ENCODE results near the gene AGBL4. TPM values are rescaled to one million over a fixed set of nuclear protein-coding genes. Genes with fewer than 3 reads are reported as not detected.
"Not testable (repeated sequence)": the region's sequence is repeated elsewhere in the genome, so short reads cannot be mapped to it uniquely, and the experiment has no call there.

AGBL4 gene
- total RNA-seq, 1 donor from 2014 or later = under 0.01 TPM

DNA sequence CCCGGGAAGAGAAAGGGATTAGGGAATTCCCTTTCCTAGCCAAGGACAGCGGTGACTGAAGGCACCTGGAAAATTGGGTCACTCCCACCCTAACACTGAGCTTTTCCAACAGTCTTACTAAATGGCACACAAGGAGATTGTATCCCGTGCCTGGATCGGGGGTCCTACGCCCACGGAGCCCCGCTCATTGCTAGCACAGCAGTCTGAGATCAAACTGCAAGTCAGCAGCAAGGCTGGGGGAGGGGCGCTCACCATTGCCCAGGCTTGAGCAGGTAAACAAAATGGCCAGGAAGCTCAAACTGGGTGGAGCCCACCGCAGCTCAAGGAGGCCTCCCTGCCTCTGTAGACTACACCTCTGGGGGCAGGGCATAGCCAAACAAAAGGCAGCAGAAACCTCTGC lies 285.6 kb downstream of the AGBL4 start:
- not testable (repeated sequence) for H3K9ac ChIP-seq (ENCODE audit: low read depth in 1 of 3, low read length in 3 of 3); H3K4me1 ChIP-seq (ENCODE audit: control insufficient read depth in 3 of 3, insufficient read depth in 3 of 3, low read length in 3 of 3)

GRCh38 chr1:49728377-49728776 lies 295.4 kb downstream of the AGBL4 start:
- peaks cover 0 to 6% (median 3%) of the 10 kb centered on the region in 3 donors for H3K9me3 ChIP-seq (ENCODE audit: control insufficient read depth in 3 of 3, low read length in 3 of 3)
- no peak overlapping the region for H3K4me3 ChIP-seq (ENCODE audit: low read length in 3 of 3)
- no peaks in the 10 kb centered on the region for H3K36me3 ChIP-seq (ENCODE audit: control insufficient read depth in 3 of 3, insufficient read depth in 3 of 3, low read length in 3 of 3)
- no peak overlapping the region for H3K27ac ChIP-seq (ENCODE audit: low read depth, low read length)
- no peaks in the 10 kb centered on the region for H3K4me1 ChIP-seq (ENCODE audit: control insufficient read depth in 3 of 3, insufficient read depth in 3 of 3, low read length in 3 of 3)
- H3K9ac ChIP-seq (ENCODE audit: low read depth in 1 of 3, low read length in 3 of 3) = no peak overlapping the region
- no peaks in the 10 kb centered on the region for H3K27me3 ChIP-seq (ENCODE audit: control insufficient read depth in 3 of 3, insufficient read depth in 3 of 3, low read length in 3 of 3)

More for the DNA sequence above, 285.6 kb downstream of the AGBL4 start:
- H3K27me3 ChIP-seq (ENCODE audit: control insufficient read depth in 3 of 3, insufficient read depth in 3 of 3, low read length in 3 of 3); H3K36me3 ChIP-seq (ENCODE audit: control insufficient read depth in 3 of 3, insufficient read depth in 3 of 3, low read length in 3 of 3); H3K4me3 ChIP-seq (ENCODE audit: low read length in 3 of 3); H3K9me3 ChIP-seq (ENCODE audit: control insufficient read depth in 3 of 3, low read length in 3 of 3); H3K27ac ChIP-seq (ENCODE audit: low read depth, low read length): not testable (repeated sequence)

- peaks cover 0 to 4% (median 0%) of the 10 kb centered on the region in 3 donors for H3K9me3 ChIP-seq (ENCODE audit: control insufficient read depth in 3 of 3, low read length in 3 of 3)
- H3K36me3 ChIP-seq (ENCODE audit: control insufficient read depth in 3 of 3, insufficient read depth in 3 of 3, low read length in 3 of 3) = no peaks in the 10 kb centered on the region
- H3K4me3 ChIP-seq (ENCODE audit: low read length in 3 of 3) = no peak overlapping the region
- no peaks in the 10 kb centered on the region for H3K27me3 ChIP-seq (ENCODE audit: control insufficient read depth in 3 of 3, insufficient read depth in 3 of 3, low read length in 3 of 3)
- H3K27ac ChIP-seq (ENCODE audit: low read depth, low read length) = no peak overlapping the region
- no peaks in the 10 kb centered on the region for H3K4me1 ChIP-seq (ENCODE audit: control insufficient read depth in 3 of 3, insufficient read depth in 3 of 3, low read length in 3 of 3)
- no peak overlapping the region for H3K9ac ChIP-seq (ENCODE audit: low read depth in 1 of 3, low read length in 3 of 3)
These were observed 300.1 kb downstream of the AGBL4 start for GRCh38 chr1:49723662-49724061.

DNA sequence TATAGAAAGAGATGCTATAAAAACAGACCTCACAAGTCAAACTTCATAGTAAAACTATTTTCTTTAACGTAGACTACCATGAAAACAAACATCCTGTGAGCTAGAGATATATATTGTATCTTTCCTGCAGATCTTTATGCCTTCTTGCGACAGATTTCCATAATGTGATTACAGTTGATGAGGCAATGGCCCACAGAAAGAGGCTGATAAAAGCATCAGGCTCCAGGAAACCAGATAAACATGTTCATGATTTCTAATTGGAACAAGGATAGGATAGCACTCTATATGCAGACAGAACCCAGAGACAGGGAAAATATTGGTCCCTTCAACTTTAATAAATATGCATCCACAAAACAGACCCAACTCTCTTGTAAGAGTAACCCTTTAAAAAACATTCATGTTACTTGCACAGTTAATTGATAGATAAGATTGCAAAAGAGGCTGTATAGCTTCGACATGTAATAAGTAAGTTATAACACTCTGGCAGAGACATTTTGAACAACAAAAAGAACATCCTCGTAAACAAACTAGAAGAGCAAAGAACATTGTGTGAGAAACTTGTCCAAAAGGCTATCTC lies 329.4 kb downstream of the AGBL4 start:
- Histone ChIP-seq H3K36me3 (ENCODE audit: control insufficient read depth in 3 of 3, insufficient read depth in 3 of 3, low read length in 3 of 3) (no peaks in the 10 kb centered on the region), H3K27ac (ENCODE audit: low read depth, low read length) (no peak overlapping the region), H3K9ac (ENCODE audit: low read depth in 1 of 3, low read length in 3 of 3) (no peak overlapping the region), H3K27me3 (ENCODE audit: control insufficient read depth in 3 of 3, insufficient read depth in 3 of 3, low read length in 3 of 3) (no peaks in the 10 kb centered on the region), H3K4me3 (ENCODE audit: low read length in 3 of 3) (no peak overlapping the region), H3K4me1 (ENCODE audit: control insufficient read depth in 3 of 3, insufficient read depth in 3 of 3, low read length in 3 of 3) (no peaks in the 10 kb centered on the region), H3K9me3 (ENCODE audit: control insufficient read depth in 3 of 3, low read length in 3 of 3) (peaks cover 0 to 4% (median 0%) of the 10 kb centered on the region in 3 donors)

DNA sequence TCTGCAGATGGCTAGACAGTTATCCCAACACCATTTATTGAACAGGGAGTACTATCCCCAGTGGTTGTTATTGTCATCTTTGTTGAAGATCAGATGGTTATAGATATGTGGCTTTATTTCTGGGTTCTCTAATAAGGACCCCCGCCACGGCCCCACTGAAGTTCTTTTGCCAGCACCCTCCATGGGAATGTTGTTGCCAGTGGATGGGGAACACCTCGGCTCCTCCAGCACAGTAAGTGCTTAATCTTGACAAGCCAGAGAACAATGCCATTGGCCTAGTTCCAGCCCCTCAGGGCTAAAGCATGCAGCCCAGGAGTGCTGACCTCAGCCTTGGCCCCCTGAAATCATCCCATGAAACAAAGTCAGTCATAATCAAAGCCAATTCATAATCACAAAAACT lies 337.6 kb downstream of the AGBL4 start:
- Histone ChIP-seq H3K4me3 (ENCODE audit: low read length in 3 of 3) (no peak overlapping the region), H3K9ac (ENCODE audit: low read depth in 1 of 3, low read length in 3 of 3) (no peak overlapping the region), H3K27me3 (ENCODE audit: control insufficient read depth in 3 of 3, insufficient read depth in 3 of 3, low read length in 3 of 3) (no peaks in the 10 kb centered on the region), H3K27ac (ENCODE audit: low read depth, low read length) (no peak overlapping the region), H3K4me1 (ENCODE audit: control insufficient read depth in 3 of 3, insufficient read depth in 3 of 3, low read length in 3 of 3) (no peaks in the 10 kb centered on the region), H3K36me3 (ENCODE audit: control insufficient read depth in 3 of 3, insufficient read depth in 3 of 3, low read length in 3 of 3) (no peaks in the 10 kb centered on the region), H3K9me3 (ENCODE audit: control insufficient read depth in 3 of 3, low read length in 3 of 3) (peaks cover 0 to 4% (median 0%) of the 10 kb centered on the region in 3 donors)

GRCh38 chr1:49677706-49678105 lies 346.0 kb downstream of the AGBL4 start:
- H3K27me3 ChIP-seq (ENCODE audit: control insufficient read depth in 3 of 3, insufficient read depth in 3 of 3, low read length in 3 of 3) = no peaks in the 10 kb centered on the region
- H3K9ac ChIP-seq (ENCODE audit: low read depth in 1 of 3, low read length in 3 of 3) = no peak overlapping the region
- no peaks in the 10 kb centered on the region for H3K9me3 ChIP-seq (ENCODE audit: control insufficient read depth in 3 of 3, low read length in 3 of 3)
- no peaks in the 10 kb centered on the region for H3K4me1 ChIP-seq (ENCODE audit: control insufficient read depth in 3 of 3, insufficient read depth in 3 of 3, low read length in 3 of 3)
- no peaks in the 10 kb centered on the region for H3K36me3 ChIP-seq (ENCODE audit: control insufficient read depth in 3 of 3, insufficient read depth in 3 of 3, low read length in 3 of 3)
- H3K4me3 ChIP-seq (ENCODE audit: low read length in 3 of 3) = no peak overlapping the region
- no peak overlapping the region for H3K27ac ChIP-seq (ENCODE audit: low read depth, low read length)

DNA sequence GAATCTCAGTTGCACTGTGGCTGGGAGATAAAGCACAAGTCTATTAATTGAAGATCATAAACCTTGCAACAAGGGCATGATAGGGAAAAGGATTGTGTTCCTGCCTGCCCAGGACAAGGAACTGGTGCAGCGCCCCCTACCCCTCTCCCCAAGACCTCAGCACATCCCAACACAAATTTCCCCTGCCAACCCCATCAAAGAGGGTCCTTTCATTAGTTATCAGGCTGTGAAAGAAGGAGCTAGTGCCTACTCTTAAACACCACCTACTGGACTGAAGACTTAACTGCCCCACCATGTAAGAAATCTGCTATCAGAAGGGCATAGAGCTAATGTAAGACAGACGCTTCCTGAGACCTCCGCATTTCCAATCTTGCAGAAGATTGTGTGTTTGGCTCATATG lies 372.6 kb downstream of the AGBL4 start:
- H3K27me3 ChIP-seq (ENCODE audit: control insufficient read depth in 3 of 3, insufficient read depth in 3 of 3, low read length in 3 of 3) = no peaks in the 10 kb centered on the region
- H3K4me1 ChIP-seq (ENCODE audit: control insufficient read depth in 3 of 3, insufficient read depth in 3 of 3, low read length in 3 of 3) = no peaks in the 10 kb centered on the region
- H3K9me3 ChIP-seq (ENCODE audit: control insufficient read depth in 3 of 3, low read length in 3 of 3) = peaks cover 0 to 7% (median 4%) of the 10 kb centered on the region in 3 donors
- no peak overlapping the region for H3K9ac ChIP-seq (ENCODE audit: low read depth in 1 of 3, low read length in 3 of 3)
- no peak overlapping the region for H3K27ac ChIP-seq (ENCODE audit: low read depth, low read length)
- H3K36me3 ChIP-seq (ENCODE audit: control insufficient read depth in 3 of 3, insufficient read depth in 3 of 3, low read length in 3 of 3) = no peaks in the 10 kb centered on the region
- H3K4me3 ChIP-seq (ENCODE audit: low read length in 3 of 3) = no peak overlapping the region

- Histone ChIP-seq H3K27ac (ENCODE audit: low read depth, low read length) (no peak overlapping the region), H3K27me3 (ENCODE audit: control insufficient read depth in 3 of 3, insufficient read depth in 3 of 3, low read length in 3 of 3) (no peaks in the 10 kb centered on the region), H3K9me3 (ENCODE audit: control insufficient read depth in 3 of 3, low read length in 3 of 3) (no peaks in the 10 kb centered on the region), H3K4me1 (ENCODE audit: control insufficient read depth in 3 of 3, insufficient read depth in 3 of 3, low read length in 3 of 3) (no peaks in the 10 kb centered on the region), H3K36me3 (ENCODE audit: control insufficient read depth in 3 of 3, insufficient read depth in 3 of 3, low read length in 3 of 3) (no peaks in the 10 kb centered on the region), H3K4me3 (ENCODE audit: low read length in 3 of 3) (no peak overlapping the region), H3K9ac (ENCODE audit: low read depth in 1 of 3, low read length in 3 of 3) (no peak overlapping the region)
These were observed 393.6 kb downstream of the AGBL4 start for GRCh38 chr1:49630156-49630555.

GRCh38 chr1:49627781-49628180 lies 396.0 kb downstream of the AGBL4 start:
- Histone ChIP-seq H3K27me3 (ENCODE audit: control insufficient read depth in 3 of 3, insufficient read depth in 3 of 3, low read length in 3 of 3) (no peaks in the 10 kb centered on the region), H3K36me3 (ENCODE audit: control insufficient read depth in 3 of 3, insufficient read depth in 3 of 3, low read length in 3 of 3) (no peaks in the 10 kb centered on the region), H3K4me3 (ENCODE audit: low read length in 3 of 3) (no peak overlapping the region), H3K4me1 (ENCODE audit: control insufficient read depth in 3 of 3, insufficient read depth in 3 of 3, low read length in 3 of 3) (no peaks in the 10 kb centered on the region), H3K9me3 (ENCODE audit: control insufficient read depth in 3 of 3, low read length in 3 of 3) (no peaks in the 10 kb centered on the region), H3K27ac (ENCODE audit: low read depth, low read length) (no peak overlapping the region), H3K9ac (ENCODE audit: low read depth in 1 of 3, low read length in 3 of 3) (no peak overlapping the region)

DNA sequence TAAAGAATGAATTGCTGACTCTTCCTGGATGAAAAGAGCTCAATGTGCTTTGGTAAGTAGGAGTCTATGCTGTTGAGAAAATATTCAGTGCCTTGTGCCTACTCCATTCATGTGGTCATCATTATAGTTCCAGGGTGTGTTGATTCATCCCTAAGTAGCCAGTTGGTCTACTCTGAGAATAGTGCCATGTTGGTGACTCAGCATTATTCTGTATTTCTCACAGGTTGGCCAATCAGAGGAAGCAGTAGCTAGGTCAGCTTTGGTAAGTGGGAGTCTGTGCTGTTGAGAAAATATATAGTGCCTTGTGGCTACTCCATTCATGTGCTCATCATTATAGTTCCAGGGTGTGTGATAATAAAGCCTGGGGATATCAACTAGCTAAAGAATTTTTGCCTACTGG lies 397.3 kb downstream of the AGBL4 start:
- no peak overlapping the region for H3K4me3 ChIP-seq (ENCODE audit: low read length in 3 of 3)
- H3K36me3 ChIP-seq (ENCODE audit: control insufficient read depth in 3 of 3, insufficient read depth in 3 of 3, low read length in 3 of 3) = no peaks in the 10 kb centered on the region
- no peak overlapping the region for H3K27ac ChIP-seq (ENCODE audit: low read depth, low read length)
- no peaks in the 10 kb centered on the region for H3K9me3 ChIP-seq (ENCODE audit: control insufficient read depth in 3 of 3, low read length in 3 of 3)
- no peaks in the 10 kb centered on the region for H3K27me3 ChIP-seq (ENCODE audit: control insufficient read depth in 3 of 3, insufficient read depth in 3 of 3, low read length in 3 of 3)
- no peak overlapping the region for H3K9ac ChIP-seq (ENCODE audit: low read depth in 1 of 3, low read length in 3 of 3)
- H3K4me1 ChIP-seq (ENCODE audit: control insufficient read depth in 3 of 3, insufficient read depth in 3 of 3, low read length in 3 of 3) = no peaks in the 10 kb centered on the region

Measured in skeletal muscle tissue (tissue), 4 donors.